HepG2 (cell line): Measurements from ENCODE around the gene RBM8A. TPM values are rescaled to one million over a fixed set of nuclear protein-coding genes. Genes with fewer than 3 reads are reported as not detected.

ENCODE experiments used
- ATAC-seq: fragments of 200-7000 bp; cut with Tn5 transposase; 3 replicates; pipeline ENCODE4 v1.9.1; 2020; ENCODE audit warnings: mild to moderate bottlenecking, moderate library complexity
- BruUV-seq: library from RNA; stranded (reverse); fragments of 400-500 nt; replicated peaks from 2 replicates; lab custom pipeline; 2021; lab: Mats Ljungman, UMichigan
- CTCF ChIA-PET: fragments of 300-600 bp; formaldehyde crosslinking; extraction: SDS; loops from one replicate; lab custom pipeline; 2021; ENCODE audit warnings: low total read pairs, inconsistent platforms, low intra/inter-chr PET ratio; lab: Yijun Ruan, JAX
- POLR2A ChIA-PET: fragments of 350-600 bp; sonication (Branson Sonifier 250); formaldehyde crosslinking; loops from one replicate; lab custom pipeline; 2020; ENCODE audit warnings: antibody characterized with exemption, inconsistent platforms; lab: Yijun Ruan, JAX
- DNase-seq: peaks from one replicate; pipeline ENCODE4 v3.0.0-alpha.2; 2015; ENCODE audit warnings: low spot score
- FAIRE-seq: peaks from 3 replicates; lab custom pipeline; 2011; peaks lifted over from hg19 to GRCh38; lab: Jason Lieb, UNC
- H2AFZ ChIP-seq: one replicate; pipeline ENCODE4 v1.6.1; 2011; ENCODE audit warnings: low read length, inconsistent platforms
- H3K27ac ChIP-seq: fragments of 300-600 bp; 3 replicates; pipeline ENCODE4 v1.8.0; 2011; ENCODE audit warnings: mixed run types, mild to moderate bottlenecking, mixed read lengths, low read length, inconsistent platforms; ENCODE audit not compliant: insufficient read depth; ENCODE audit errors: extremely low read length
- H3K27me3 ChIP-seq, 2 experiments: fragments of 200-600 bp in 1 of 2; 2 replicates in 1 of 2; 3 replicates in 1 of 2; pipeline versions ENCODE4 v1.6.0 to v1.8.0; 2011; ENCODE audit warnings: low read length in 2 of 2, mild to moderate bottlenecking in 2 of 2, moderate library complexity in 2 of 2, inconsistent platforms in 1 of 2; ENCODE audit not compliant: insufficient read depth in 2 of 2, control insufficient read depth in 1 of 2
- H3K36me3 ChIP-seq, 2 experiments: fragments of 200-600 bp in 1 of 2; replicated peaks in 1 of 2; 2 replicates in 1 of 2; 3 replicates in 1 of 2; pipeline versions ENCODE4 v1.5.1 to v1.8.0; 2011; ENCODE audit warnings: low read length in 2 of 2, inconsistent platforms in 1 of 2; ENCODE audit not compliant: insufficient read depth in 2 of 2, control insufficient read depth in 1 of 2
- H3K4me1 ChIP-seq: 2 replicates; pipeline ENCODE4 v1.5.1; 2012; ENCODE audit warnings: low read length, inconsistent platforms; ENCODE audit not compliant: insufficient read depth
- H3K4me2 ChIP-seq: 2 replicates; pipeline ENCODE4 v1.6.0; 2011; ENCODE audit warnings: low read depth, low read length, inconsistent platforms
- H3K4me3 ChIP-seq, 3 experiments: fragments of 200-600 bp in 1 of 3; sonication (generic), shearing (Covaris generic) in 1 of 3; replicated peaks in 1 of 3; 2 replicates each; pipeline ENCODE4 v1.5.1; 2011 to 2016; ENCODE audit warnings: low read length in 3 of 3, inconsistent platforms in 2 of 3, low read depth in 2 of 3, mild to moderate bottlenecking in 2 of 3, control low read depth in 1 of 3, mixed read lengths in 1 of 3; ENCODE audit not compliant: insufficient read depth in 1 of 3
- H3K79me2 ChIP-seq: one replicate; pipeline ENCODE4 v1.6.1; 2011; ENCODE audit warnings: low read length, inconsistent platforms; ENCODE audit not compliant: insufficient read depth
- H3K9ac ChIP-seq: 2 replicates; pipeline ENCODE4 v1.6.0; 2011; ENCODE audit warnings: mild to moderate bottlenecking, low read depth, low read length, inconsistent platforms; ENCODE audit not compliant: insufficient read depth
- H3K9me3 ChIP-seq: 2 replicates; pipeline ENCODE4 v1.5.1; 2012; ENCODE audit warnings: mild to moderate bottlenecking, low read length
- H4K20me1 ChIP-seq: 2 replicates; pipeline ENCODE4 v1.6.0; 2011; ENCODE audit warnings: inconsistent platforms, mild to moderate bottlenecking, low read length, moderate library complexity; ENCODE audit not compliant: insufficient read depth
- ARNT ChIP-seq: fragments of 450-650 bp; IDR thresholded peaks from 2 replicates; pipeline ENCODE4 v1.6.1; 2017
- MXD4 ChIP-seq: IDR thresholded peaks from 2 replicates; pipeline ENCODE4 v1.6.1; 2016; ENCODE audit warnings: mild to moderate bottlenecking, missing biosample characterization, missing genetic modification reagents
- NFYB ChIP-seq: sonication (generic); formaldehyde crosslinking; IDR thresholded peaks from 2 replicates; pipeline ENCODE4 v1.4.0; 2020; ENCODE audit warnings: missing genetic modification reagents
- RFXANK ChIP-seq: IDR thresholded peaks from 2 replicates; pipeline ENCODE4 v1.6.1; 2016
- SP5 ChIP-seq: IDR thresholded peaks from 2 replicates; pipeline ENCODE4 v1.6.1; 2016; ENCODE audit warnings: low read depth, borderline replicate concordance
- SUZ12 ChIP-seq: fragments of 150-350 bp; IDR thresholded peaks from 2 replicates; pipeline ENCODE4 v1.6.1; 2014; ENCODE audit warnings: low read depth, low read length
- TSC22D2 ChIP-seq: sonication (generic); formaldehyde crosslinking; IDR thresholded peaks from 2 replicates; pipeline ENCODE4 v1.5.1; 2020; ENCODE audit warnings: missing genetic modification reagents, mild to moderate bottlenecking, borderline replicate concordance
- ZNF343 ChIP-seq: sonication (generic); formaldehyde crosslinking; IDR thresholded peaks from 2 replicates; pipeline ENCODE4 v1.4.0; 2020; ENCODE audit warnings: mild to moderate bottlenecking, missing genetic modification reagents
- ZNF367 ChIP-seq: sonication (generic); formaldehyde crosslinking; IDR thresholded peaks from 2 replicates; pipeline ENCODE4 v1.4.0; 2020; ENCODE audit warnings: missing genetic modification reagents, borderline replicate concordance
- ZNF484 ChIP-seq: sonication (generic); formaldehyde crosslinking; IDR thresholded peaks from 2 replicates; pipeline ENCODE4 v1.5.1; 2020; ENCODE audit warnings: mild to moderate bottlenecking, low read depth, missing genetic modification reagents, borderline replicate concordance
- ZNF543 ChIP-seq: sonication (generic); formaldehyde crosslinking; IDR thresholded peaks from 2 replicates; pipeline ENCODE4 v1.4.0; 2020; ENCODE audit warnings: mild to moderate bottlenecking, missing genetic modification reagents
- ZNF619 ChIP-seq: sonication (generic); formaldehyde crosslinking; IDR thresholded peaks from 2 replicates; pipeline ENCODE4 v1.4.0; 2020; ENCODE audit warnings: mild to moderate bottlenecking, missing genetic modification reagents
- ZNF776 ChIP-seq: sonication (generic); formaldehyde crosslinking; IDR thresholded peaks from 2 replicates; pipeline ENCODE4 v1.4.0; 2020; ENCODE audit warnings: mild to moderate bottlenecking, missing genetic modification reagents
- ZSCAN20 ChIP-seq: sonication (generic); formaldehyde crosslinking; IDR thresholded peaks from 2 replicates; pipeline ENCODE4 v1.4.0; 2020; ENCODE audit warnings: missing genetic modification reagents, mild to moderate bottlenecking, borderline replicate concordance
- WGBS: methylation state at CpG from one replicate; pipeline ENCODE4 v1.1.6; 2017; ENCODE audit warnings: low lambda C conversion rate; 5-methylcytosine and 5-hydroxymethylcytosine counted together
- in situ Hi-C: cut with HindIII; loops from 2 replicates; pipeline ENCODE4 v1.10.0; 2017; ENCODE audit warnings: low pct_unique_long_range_greater_than_20kb; ENCODE audit not compliant: extremely low pct_ligation_motif_present
- intact Hi-C: fragments of 100-400 bp; cut with micrococcal nuclease; formaldehyde crosslinking; loops from one replicate; pipeline ENCODE4 v1.10.0; 2022; ENCODE audit not compliant: unreplicated experiment
- polyA plus RNA-seq, 8 experiments: library from polyadenylated mRNA; depleted of rRNA in 3 of 8; stranded (reverse) in 7 of 8; unstranded in 1 of 8; fragments of >200 nt; fragmentation: Illumina TruSeq in 4 of 8; extraction: Trizol in 4 of 8; gene quantifications; 2 replicates each; pipeline versions ENCODE4 v1.2.1 to v1.2.3, GENCODE V29; 2011 to 2016; ENCODE audit warnings: low read depth in 4 of 8, missing spikeins in 1 of 8, mixed read lengths in 1 of 8; ENCODE audit not compliant: insufficient read depth in 1 of 8
- total RNA-seq, 5 experiments: library from RNA; depleted of rRNA; stranded (reverse); fragments of >200 nt; fragmentation: Illumina TruSeq; extraction: Trizol; gene quantifications; 2 replicates each; pipeline ENCODE4 v1.2.3, GENCODE V29; 2016; ENCODE audit warnings: low read depth in 1 of 5
- TF ChIP-seq, protein P1 (sequence below): sonication (generic); formaldehyde crosslinking; IDR thresholded peaks from 2 replicates; pipeline ENCODE4 v1.5.0; 2020; ENCODE audit warnings: mild to moderate bottlenecking, low read depth, missing genetic modification reagents, borderline replicate concordance
- TF ChIP-seq, protein P2 (sequence below): sonication (generic); formaldehyde crosslinking; IDR thresholded peaks from 2 replicates; pipeline ENCODE4 v1.4.0; 2020; ENCODE audit warnings: missing genetic modification reagents, mild to moderate bottlenecking, borderline replicate concordance
- TF ChIP-seq, protein P3 (sequence below): sonication (generic); formaldehyde crosslinking; IDR thresholded peaks from 2 replicates; pipeline ENCODE4 v1.4.0; 2020; ENCODE audit warnings: missing genetic modification reagents
- TF ChIP-seq, protein P4 (sequence below): sonication (generic); formaldehyde crosslinking; IDR thresholded peaks from 2 replicates; pipeline ENCODE4 v1.5.1; 2020; ENCODE audit warnings: missing genetic modification reagents, mild to moderate bottlenecking, borderline replicate concordance

Gene RBM8A
- total and polyA plus RNA-seq, 2 of the 13 experiments (the other 11 are each of a cell fraction or from before 2014, with no cell fraction given): 106 to 162 TPM

DNA sequence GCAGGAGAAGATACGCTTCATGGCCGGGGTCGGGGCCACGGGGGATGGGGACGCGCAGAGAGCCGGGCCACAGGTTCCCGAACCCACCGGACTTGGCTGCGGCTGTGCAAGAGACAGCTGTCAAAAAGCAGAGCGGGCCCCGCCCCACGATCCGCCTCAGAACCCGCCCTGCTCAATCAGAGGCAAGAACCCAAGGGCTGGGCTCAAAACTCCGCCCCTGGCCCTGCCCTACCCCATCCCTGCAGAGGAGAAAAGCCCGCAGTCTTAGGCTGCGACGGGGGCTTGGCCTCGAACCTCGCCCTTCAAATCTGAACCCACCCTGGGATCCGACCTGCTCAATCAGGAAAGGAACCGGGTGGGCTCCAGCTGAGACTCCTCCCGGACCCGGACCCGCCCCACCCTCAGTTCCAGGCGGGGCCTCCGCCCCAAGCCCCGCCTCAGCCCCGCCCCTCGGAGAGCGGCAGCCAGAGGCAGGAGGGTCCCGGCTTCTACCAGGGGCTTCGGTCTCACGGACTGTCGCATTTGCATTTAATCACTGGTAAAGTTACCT, 41.5 kb downstream of the RBM8A start, which contains the start of gene ANKRD35 (continued):
- TF ChIP-seq ZNF776 (CRISPR knock-in tag) (no peak), NFYB (CRISPR knock-in tag) (peak; percentile 49), ZNF367 (CRISPR knock-in tag) (no peak), SUZ12 (no peak), ARNT (no peak), ZNF619 (CRISPR knock-in tag) (no peak), SP5 (CRISPR knock-in tag) (0 out of 2 replicates have a peak, but pooled peaks have one; percentile 14)
- TF ChIP-seq, protein P1, sequence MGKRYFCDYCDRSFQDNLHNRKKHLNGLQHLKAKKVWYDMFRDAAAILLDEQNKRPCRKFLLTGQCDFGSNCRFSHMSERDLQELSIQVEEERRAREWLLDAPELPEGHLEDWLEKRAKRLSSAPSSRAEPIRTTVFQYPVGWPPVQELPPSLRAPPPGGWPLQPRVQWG: no peak
- TF ChIP-seq, protein P2, sequence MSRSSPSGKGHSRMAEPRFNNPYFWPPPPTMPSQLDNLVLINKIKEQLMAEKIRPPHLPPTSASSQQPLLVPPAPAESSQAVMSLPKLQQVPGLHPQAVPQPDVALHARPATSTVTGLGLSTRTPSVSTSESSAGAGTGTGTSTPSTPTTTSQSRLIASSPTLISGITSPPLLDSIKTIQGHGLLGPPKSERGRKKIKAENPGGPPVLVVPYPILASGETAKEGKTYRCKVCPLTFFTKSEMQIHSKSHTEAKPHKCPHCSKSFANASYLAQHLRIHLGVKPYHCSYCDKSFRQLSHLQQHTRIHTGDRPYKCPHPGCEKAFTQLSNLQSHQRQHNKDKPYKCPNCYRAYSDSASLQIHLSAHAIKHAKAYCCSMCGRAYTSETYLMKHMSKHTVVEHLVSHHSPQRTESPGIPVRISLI (CRISPR knock-in tag): no peak
- TF ChIP-seq, all 625 proteins: peak for 8

DNA sequence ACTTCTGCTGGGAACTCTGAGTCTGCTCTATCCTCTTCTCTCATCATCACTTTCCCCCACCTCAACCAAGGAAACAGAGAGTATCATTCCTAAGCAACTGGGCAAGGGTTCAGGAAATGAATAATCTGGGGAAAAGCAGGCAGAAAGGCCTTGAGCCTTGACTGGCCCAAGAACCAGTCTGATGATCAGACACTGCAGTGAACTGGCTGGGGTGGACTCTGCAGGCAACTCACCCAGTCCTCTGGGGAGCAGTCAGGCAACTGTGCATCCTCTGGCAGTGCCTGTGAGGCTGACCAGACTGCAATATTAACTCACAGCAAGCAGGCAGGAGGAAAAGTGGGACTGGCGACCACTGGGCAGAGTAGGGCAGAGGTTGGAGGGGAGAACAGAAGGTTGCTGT, 42.6 kb downstream of the RBM8A start:
- ChIA-PET CTCF (no interaction called here), POLR2A (interaction anchor here (1.2 kb wide), 1 partner anchor 26 kb away, joined by 3 read pairs; the partner anchor contains the start of gene PIAS3)
- no TSS peak for BruUV-seq
- ATAC-seq (no peak), DNase-seq (no peak), FAIRE-seq (no peak)
- intact Hi-C loops (no loop called here), in situ Hi-C loops (loop anchor here (5.0 to 10.0 kb wide), 2 partner anchors 43 to 120 kb away; partner anchors contain the start of gene RBM8A)
- H3K27ac ChIP-seq: no peak overlapping the region
- WGBS: 13% methylated on average over 1 of the region's 1 CpG
- no peak overlapping the region for H2AFZ ChIP-seq
- no peak overlapping the region for H3K4me3 ChIP-seq
- H4K20me1 ChIP-seq: no peaks in the 10 kb centered on the region
- peaks cover 2 to 30% of the 10 kb centered on the region in 2 experiments for H3K27me3 ChIP-seq
- H3K79me2 ChIP-seq: no peaks in the 10 kb centered on the region
- H3K36me3 ChIP-seq: no peaks in the 10 kb centered on the region
- peaks cover 32% of the 10 kb centered on the region for H3K4me1 ChIP-seq
- H3K9me3 ChIP-seq: no peaks in the 10 kb centered on the region
- H3K4me2 ChIP-seq: no peak overlapping the region
- H3K9ac ChIP-seq: no peak overlapping the region
- no peak for TF ChIP-seq ZNF484
- TF ChIP-seq, protein P3, sequence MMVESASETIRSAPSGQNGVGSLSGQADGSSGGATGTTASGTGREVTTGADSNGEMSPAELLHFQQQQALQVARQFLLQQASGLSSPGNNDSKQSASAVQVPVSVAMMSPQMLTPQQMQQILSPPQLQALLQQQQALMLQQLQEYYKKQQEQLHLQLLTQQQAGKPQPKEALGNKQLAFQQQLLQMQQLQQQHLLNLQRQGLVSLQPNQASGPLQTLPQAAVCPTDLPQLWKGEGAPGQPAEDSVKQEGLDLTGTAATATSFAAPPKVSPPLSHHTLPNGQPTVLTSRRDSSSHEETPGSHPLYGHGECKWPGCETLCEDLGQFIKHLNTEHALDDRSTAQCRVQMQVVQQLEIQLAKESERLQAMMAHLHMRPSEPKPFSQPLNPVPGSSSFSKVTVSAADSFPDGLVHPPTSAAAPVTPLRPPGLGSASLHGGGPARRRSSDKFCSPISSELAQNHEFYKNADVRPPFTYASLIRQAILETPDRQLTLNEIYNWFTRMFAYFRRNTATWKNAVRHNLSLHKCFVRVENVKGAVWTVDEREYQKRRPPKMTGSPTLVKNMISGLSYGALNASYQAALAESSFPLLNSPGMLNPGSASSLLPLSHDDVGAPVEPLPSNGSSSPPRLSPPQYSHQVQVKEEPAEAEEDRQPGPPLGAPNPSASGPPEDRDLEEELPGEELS: no peak
- TF ChIP-seq MXD4: no peak
- TF ChIP-seq TSC22D2: no peak
- no peak for TF ChIP-seq ZNF343 (CRISPR knock-in tag)
- TF ChIP-seq RFXANK (CRISPR knock-in tag): no peak
- TF ChIP-seq, protein P4, sequence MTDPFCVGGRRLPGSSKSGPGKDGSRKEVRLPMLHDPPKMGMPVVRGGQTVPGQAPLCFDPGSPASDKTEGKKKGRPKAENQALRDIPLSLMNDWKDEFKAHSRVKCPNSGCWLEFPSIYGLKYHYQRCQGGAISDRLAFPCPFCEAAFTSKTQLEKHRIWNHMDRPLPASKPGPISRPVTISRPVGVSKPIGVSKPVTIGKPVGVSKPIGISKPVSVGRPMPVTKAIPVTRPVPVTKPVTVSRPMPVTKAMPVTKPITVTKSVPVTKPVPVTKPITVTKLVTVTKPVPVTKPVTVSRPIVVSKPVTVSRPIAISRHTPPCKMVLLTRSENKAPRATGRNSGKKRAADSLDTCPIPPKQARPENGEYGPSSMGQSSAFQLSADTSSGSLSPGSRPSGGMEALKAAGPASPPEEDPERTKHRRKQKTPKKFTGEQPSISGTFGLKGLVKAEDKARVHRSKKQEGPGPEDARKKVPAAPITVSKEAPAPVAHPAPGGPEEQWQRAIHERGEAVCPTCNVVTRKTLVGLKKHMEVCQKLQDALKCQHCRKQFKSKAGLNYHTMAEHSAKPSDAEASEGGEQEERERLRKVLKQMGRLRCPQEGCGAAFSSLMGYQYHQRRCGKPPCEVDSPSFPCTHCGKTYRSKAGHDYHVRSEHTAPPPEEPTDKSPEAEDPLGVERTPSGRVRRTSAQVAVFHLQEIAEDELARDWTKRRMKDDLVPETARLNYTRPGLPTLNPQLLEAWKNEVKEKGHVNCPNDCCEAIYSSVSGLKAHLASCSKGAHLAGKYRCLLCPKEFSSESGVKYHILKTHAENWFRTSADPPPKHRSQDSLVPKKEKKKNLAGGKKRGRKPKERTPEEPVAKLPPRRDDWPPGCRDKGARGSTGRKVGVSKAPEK (CRISPR knock-in tag): no peak
- TF ChIP-seq ZNF543 (CRISPR knock-in tag): no peak
- no peak for TF ChIP-seq ZSCAN20 (CRISPR knock-in tag)
